Kidney (tissue), 14 donors: ENCODE results near the gene GOLIM4. TPM values are rescaled to one million over a fixed set of nuclear protein-coding genes. Genes with fewer than 3 reads are reported as not detected.
A peak's percentile ranks its signal among the peaks of the same experiment; 100 is the strongest.

ENCODE experiments used
- DNase-seq, 5 donors: peaks; one replicate each; pipeline ENCODE4 v3.0.0-alpha.2; 2013 to 2020
- FAIRE-seq: peaks from 2 replicates; lab custom pipeline; 2012; peaks lifted over from hg19 to GRCh38; lab: Jason Lieb, UNC
- H3K27ac ChIP-seq, 2 donors: one replicate each; pipeline ENCODE4 v1.7.0; 2013; ENCODE audit warnings: low read depth in 2 of 2, low read length in 2 of 2, inconsistent platforms in 1 of 2
- H3K27me3 ChIP-seq: one replicate; pipeline ENCODE4 v1.7.1; 2013; ENCODE audit warnings: low read length, inconsistent platforms; ENCODE audit not compliant: control insufficient read depth, insufficient read depth
- H3K36me3 ChIP-seq, 3 donors: one replicate each; pipeline versions ENCODE4 v1.7.0 to v1.7.1; 2013; ENCODE audit warnings: low read length in 3 of 3, control low read depth in 1 of 3, inconsistent platforms in 1 of 3; ENCODE audit not compliant: insufficient read depth in 3 of 3, control insufficient read depth in 2 of 3
- H3K4me1 ChIP-seq, 3 donors: one replicate each; pipeline versions ENCODE4 v1.7.0 to v1.7.1; 2013; ENCODE audit warnings: low read length in 3 of 3, inconsistent platforms in 1 of 3, low read depth in 1 of 3; ENCODE audit not compliant: control insufficient read depth in 2 of 3, insufficient read depth in 2 of 3
- H3K4me3 ChIP-seq, 3 donors: one replicate each; pipeline versions ENCODE4 v1.7.0 to v1.8.1; 2013; ENCODE audit warnings: low read length in 3 of 3, control low read depth in 1 of 3, inconsistent platforms in 1 of 3
- H3K9ac ChIP-seq, 3 donors: one replicate each; pipeline versions ENCODE4 v1.7.0 to v1.7.1; 2013; ENCODE audit warnings: low read length in 3 of 3, control low read depth in 1 of 3, inconsistent platforms in 1 of 3
- H3K9me3 ChIP-seq, 3 donors: one replicate each; pipeline versions ENCODE4 v1.7.0 to v1.7.1; 2013; ENCODE audit warnings: low read length in 3 of 3, control low read depth in 1 of 3, inconsistent platforms in 1 of 3; ENCODE audit not compliant: control insufficient read depth in 2 of 3, insufficient read depth in 1 of 3
- CTCF ChIP-seq: IDR thresholded peaks from 3 replicates; pipeline ENCODE4 v1.5.1; 2012; ENCODE audit warnings: mild to moderate bottlenecking, moderate library complexity, borderline replicate concordance; ENCODE audit not compliant: insufficient read depth; ENCODE audit errors: extremely low read depth
- intact Hi-C: fragments of 100-400 bp; cut with DNase I; formaldehyde crosslinking; loops from one replicate; pipeline ENCODE4 v1.11.1; 2022
- polyA plus RNA-seq: library from polyadenylated mRNA; stranded (reverse); fragments of 350-450 nt; fragmentation: Illumina TruSeq; extraction: RNeasy Lipid Tissue Mini Kit (QIAGEN cat#74804); gene quantifications from one replicate; pipeline ENCODE4 v1.2.3, GENCODE V29; 2014; ENCODE audit warnings: low read depth, low replicate concordance; ENCODE audit not compliant: insufficient read depth
- total RNA-seq: library from RNA; stranded (reverse); fragmentation: NEBNext Ultra II Directional; extraction: Animal tissue kit (Norgen Biotek cat#: 25700); gene quantifications from one replicate; pipeline ENCODE4 v1.2.1, GENCODE V29; 2021
- donor health status: control.
- donor health status: control.
- donor health status: control.
- donor health status: control.
- donor health status: control.
- donor health status: DM: yes; HTN: yes; CAD: no.
- donor health status: Normal renal cell carcinoma (clear cell type).

The GOLIM4 gene
- total and polyA plus RNA-seq, 2 donors from 2014 or later: 15.5 to 29.9 TPM

GRCh38 chr3:168070919-168071318 lies 24.8 kb downstream of the GOLIM4 start:
- Histone ChIP-seq H3K36me3 (no peaks in the 10 kb centered on the region), H3K27me3 (no peaks in the 10 kb centered on the region), H3K27ac (no peak overlapping the region), H3K9ac (no peak overlapping the region), H3K4me1 (peaks cover 0 to 2% (median 0%) of the 10 kb centered on the region in 3 donors), H3K9me3 (no peaks in the 10 kb centered on the region), H3K4me3 (no peak overlapping the region)
- DNase-seq (peak in 3 of 5 donors; percentile 37 to 68 (median 61)), FAIRE-seq (no peak)
- TF ChIP-seq CTCF: no peak
- intact Hi-C loops: no loop called here

GRCh38 chr3:168068346-168068745 lies 27.4 kb downstream of the GOLIM4 start:
- intact Hi-C loops: no loop called here
- FAIRE-seq (peak; percentile 77), DNase-seq (no peak)

GRCh38 chr3:168066882-168067281 lies 28.8 kb downstream of the GOLIM4 start:
- no peak overlapping the region for H3K27ac ChIP-seq
- H3K4me1 ChIP-seq: peaks cover 0 to 13% (median 2%) of the 10 kb centered on the region in 3 donors
- H3K27me3 ChIP-seq: no peaks in the 10 kb centered on the region
- H3K36me3 ChIP-seq: no peaks in the 10 kb centered on the region
- no peak overlapping the region for H3K4me3 ChIP-seq
- H3K9ac ChIP-seq: no peak overlapping the region
- intact Hi-C loops: no loop called here
- no peaks in the 10 kb centered on the region for H3K9me3 ChIP-seq
- FAIRE-seq (no peak), DNase-seq (no peak)
- TF ChIP-seq CTCF: no peak

More at GRCh38 chr3:168068346-168068745, 27.4 kb downstream of the GOLIM4 start:
- H3K27me3 ChIP-seq: no peaks in the 10 kb centered on the region
- no peaks in the 10 kb centered on the region for H3K36me3 ChIP-seq
- no peak overlapping the region for H3K27ac ChIP-seq
- H3K4me3 ChIP-seq: no peak overlapping the region
- no peak for TF ChIP-seq CTCF
- H3K4me1 ChIP-seq: peaks cover 0 to 4% (median 2%) of the 10 kb centered on the region in 3 donors
- no peaks in the 10 kb centered on the region for H3K9me3 ChIP-seq
- H3K9ac ChIP-seq: no peak overlapping the region

- Histone ChIP-seq H3K36me3 (no peaks in the 10 kb centered on the region), H3K4me1 (peaks cover 0 to 13% (median 0%) of the 10 kb centered on the region in 3 donors), H3K4me3 (no peak overlapping the region), H3K9me3 (no peaks in the 10 kb centered on the region), H3K27me3 (no peaks in the 10 kb centered on the region), H3K27ac (no peak overlapping the region), H3K9ac (no peak overlapping the region)
- intact Hi-C loops: no loop called here
- FAIRE-seq (no peak), DNase-seq (no peak)
- no peak for TF ChIP-seq CTCF
These were observed 30.2 kb downstream of the GOLIM4 start for GRCh38 chr3:168065569-168065968.
